Measurements from ENCODE around the gene ATP6AP2.

ATP6AP2 gene

GRCh38 chrX:40622479-40623138, 41.8 kb downstream of the ATP6AP2 start:
- no peak overlapping the region for H3K4me3 ChIP-seq (ENCODE audit: low read length)

DNA sequence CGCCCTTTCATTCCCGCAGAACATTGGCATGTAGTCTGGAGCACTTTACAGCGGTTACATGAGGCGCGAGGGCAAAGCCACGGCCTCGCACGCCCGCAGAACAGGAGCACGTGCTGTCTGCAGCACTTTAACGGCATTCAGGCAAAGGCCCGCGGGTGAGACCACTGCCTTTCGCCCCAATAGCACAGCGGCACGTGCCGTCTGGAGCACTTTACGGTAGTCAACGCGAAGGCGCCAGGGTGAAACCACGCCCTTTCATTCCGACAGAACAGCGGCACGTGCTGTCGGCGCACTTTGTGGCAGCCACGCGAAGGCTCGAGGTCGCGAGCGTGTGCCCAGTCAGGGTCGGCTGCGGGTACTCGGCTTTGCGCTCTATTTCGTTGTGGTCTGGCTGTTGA, 42.4 kb downstream of the ATP6AP2 start, which contains the start of gene MPC1L:
Gene MPC1L, plus strand, starts transcription at position 290 of the 398 bp plus-strand sequence. CDS start 138 bp downstream, outside the sequence.
- no peaks in the 10 kb centered on the region for H3K4me1 ChIP-seq (ENCODE audit: insufficient read depth, low read length)
- no peaks in the 10 kb centered on the region for H3K9me3 ChIP-seq (ENCODE audit: insufficient read depth, low read depth, low read length)
- no peaks in the 10 kb centered on the region for H3K27me3 ChIP-seq (ENCODE audit: insufficient read depth, low read length)
- H3K9ac ChIP-seq (ENCODE audit: low read depth, low read length) = no peak within 1 kb of the TSS
- H3K36me3 ChIP-seq (ENCODE audit: insufficient read depth, low read depth, low read length) = peaks cover 6% of the 10 kb centered on the region; the same call in 1 of the 2 replicates
- H3K27ac ChIP-seq (ENCODE audit: low read length) = no peak within 1 kb of the TSS
- H3K4me3 ChIP-seq (ENCODE audit: low read length) = no peak within 1 kb of the TSS

More at GRCh38 chrX:40622479-40623138, 41.8 kb downstream of the ATP6AP2 start:
- H3K9ac ChIP-seq (ENCODE audit: low read depth, low read length) = no peak overlapping the region
- no peaks in the 10 kb centered on the region for H3K9me3 ChIP-seq (ENCODE audit: insufficient read depth, low read depth, low read length)
- no peak overlapping the region for H3K27ac ChIP-seq (ENCODE audit: low read length)
- 0 out of 2 replicates have a peak, but pooled peaks cover 2% of the 10 kb centered on the region for H3K36me3 ChIP-seq (ENCODE audit: insufficient read depth, low read depth, low read length)
- H3K27me3 ChIP-seq (ENCODE audit: insufficient read depth, low read length) = no peaks in the 10 kb centered on the region
- H3K4me1 ChIP-seq (ENCODE audit: insufficient read depth, low read length) = no peaks in the 10 kb centered on the region

- Histone ChIP-seq H3K9me3 (ENCODE audit: insufficient read depth, low read depth, low read length) (no peaks in the 10 kb centered on the region), H3K36me3 (ENCODE audit: insufficient read depth, low read depth, low read length) (peaks cover 11% of the 10 kb centered on the region; the same call in 1 of the 2 replicates), H3K4me1 (ENCODE audit: insufficient read depth, low read length) (no peaks in the 10 kb centered on the region), H3K27ac (ENCODE audit: low read length) (no peak overlapping the region), H3K27me3 (ENCODE audit: insufficient read depth, low read length) (no peaks in the 10 kb centered on the region), H3K4me3 (ENCODE audit: low read length) (no peak overlapping the region), H3K9ac (ENCODE audit: low read depth, low read length) (no peak overlapping the region)
Measured at GRCh38 chrX:40623665-40624064, 42.9 kb downstream of the ATP6AP2 start.

- Histone ChIP-seq H3K36me3 (ENCODE audit: insufficient read depth, low read depth, low read length) (peaks cover 17% of the 10 kb centered on the region; the same call in 1 of the 2 replicates), H3K9ac (ENCODE audit: low read depth, low read length) (no peak overlapping the region), H3K4me3 (ENCODE audit: low read length) (no peak overlapping the region), H3K27ac (ENCODE audit: low read length) (no peak overlapping the region), H3K9me3 (ENCODE audit: insufficient read depth, low read depth, low read length) (no peaks in the 10 kb centered on the region), H3K27me3 (ENCODE audit: insufficient read depth, low read length) (no peaks in the 10 kb centered on the region), H3K4me1 (ENCODE audit: insufficient read depth, low read length) (no peaks in the 10 kb centered on the region)
Measured at GRCh38 chrX:40625294-40625693, 44.5 kb downstream of the ATP6AP2 start.

DNA sequence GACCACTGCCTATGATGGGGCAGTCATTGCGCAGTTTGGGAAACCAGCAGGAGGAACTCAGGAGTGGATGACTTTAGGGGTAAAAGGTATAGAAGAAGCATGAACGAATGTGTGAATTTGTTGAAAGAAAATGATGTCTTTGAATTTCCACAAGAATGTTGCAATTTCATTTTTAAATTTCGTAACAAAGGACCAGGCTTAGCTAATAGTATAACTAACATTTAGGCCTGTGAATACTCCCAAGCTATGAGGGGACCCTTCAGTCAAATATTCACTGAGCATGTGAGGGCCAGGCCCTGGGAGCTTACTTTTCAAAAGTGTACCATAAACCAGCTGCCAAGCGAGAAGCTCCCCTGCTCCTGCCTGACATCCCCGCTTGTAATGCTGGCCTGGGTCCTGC, 47.7 kb downstream of the ATP6AP2 start:
- H3K4me1 ChIP-seq (ENCODE audit: insufficient read depth, low read length) = no peaks in the 10 kb centered on the region
- no peak overlapping the region for H3K9ac ChIP-seq (ENCODE audit: low read depth, low read length)
- H3K36me3 ChIP-seq (ENCODE audit: insufficient read depth, low read depth, low read length) = peaks cover 34% of the 10 kb centered on the region; the same call in 1 of the 2 replicates
- no peak overlapping the region for H3K4me3 ChIP-seq (ENCODE audit: low read length)
- no peak overlapping the region for H3K27ac ChIP-seq (ENCODE audit: low read length)
- H3K9me3 ChIP-seq (ENCODE audit: insufficient read depth, low read depth, low read length) = no peaks in the 10 kb centered on the region
- no peaks in the 10 kb centered on the region for H3K27me3 ChIP-seq (ENCODE audit: insufficient read depth, low read length)

DNA sequence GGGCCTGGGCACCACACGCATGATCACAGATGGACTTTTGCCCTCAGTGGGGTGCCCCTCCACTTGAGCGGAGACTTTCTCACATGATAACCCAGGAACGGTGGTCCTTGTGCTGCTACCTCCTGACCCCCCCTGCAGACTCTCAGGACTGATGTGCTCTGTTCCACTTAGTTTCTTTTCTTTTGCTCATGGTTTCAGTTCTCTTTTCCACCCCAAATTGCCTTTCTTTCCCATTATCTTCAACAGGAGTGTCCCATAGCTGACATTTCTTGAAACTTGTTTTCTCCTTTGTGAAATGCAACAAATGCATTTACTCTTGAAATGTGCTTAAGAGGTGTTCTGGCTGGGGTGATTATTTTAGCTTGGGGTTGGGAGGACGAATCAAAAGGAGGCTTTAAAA, 51.4 kb downstream of the ATP6AP2 start:
- no peak overlapping the region for H3K9ac ChIP-seq (ENCODE audit: low read depth, low read length)
- H3K36me3 ChIP-seq (ENCODE audit: insufficient read depth, low read depth, low read length) = peaks cover 70% of the 10 kb centered on the region
- no peaks in the 10 kb centered on the region for H3K9me3 ChIP-seq (ENCODE audit: insufficient read depth, low read depth, low read length)
- H3K27ac ChIP-seq (ENCODE audit: low read length) = no peak overlapping the region
- no peaks in the 10 kb centered on the region for H3K27me3 ChIP-seq (ENCODE audit: insufficient read depth, low read length)
- H3K4me3 ChIP-seq (ENCODE audit: low read length) = no peak overlapping the region
- H3K4me1 ChIP-seq (ENCODE audit: insufficient read depth, low read length) = no peaks in the 10 kb centered on the region

- Histone ChIP-seq H3K4me3 (ENCODE audit: low read length) (no peak overlapping the region), H3K9me3 (ENCODE audit: insufficient read depth, low read depth, low read length) (no peaks in the 10 kb centered on the region), H3K4me1 (ENCODE audit: insufficient read depth, low read length) (no peaks in the 10 kb centered on the region), H3K9ac (ENCODE audit: low read depth, low read length) (no peak overlapping the region), H3K36me3 (ENCODE audit: insufficient read depth, low read depth, low read length) (peaks cover 71% of the 10 kb centered on the region), H3K27ac (ENCODE audit: low read length) (no peak overlapping the region), H3K27me3 (ENCODE audit: insufficient read depth, low read length) (no peaks in the 10 kb centered on the region)
Measured at GRCh38 chrX:40637687-40638086, 56.9 kb downstream of the ATP6AP2 start.

GRCh38 chrX:40644176-40644575, 63.4 kb downstream of the ATP6AP2 start:
- peaks cover 12% of the 10 kb centered on the region for H3K36me3 ChIP-seq (ENCODE audit: insufficient read depth, low read depth, low read length)
- H3K4me1 ChIP-seq (ENCODE audit: insufficient read depth, low read length) = no peaks in the 10 kb centered on the region
- H3K27ac ChIP-seq (ENCODE audit: low read length) = no peak overlapping the region
- H3K9ac ChIP-seq (ENCODE audit: low read depth, low read length) = no peak overlapping the region
- no peaks in the 10 kb centered on the region for H3K27me3 ChIP-seq (ENCODE audit: insufficient read depth, low read length)
- no peak overlapping the region for H3K4me3 ChIP-seq (ENCODE audit: low read length)
- H3K9me3 ChIP-seq (ENCODE audit: insufficient read depth, low read depth, low read length) = no peaks in the 10 kb centered on the region

DNA sequence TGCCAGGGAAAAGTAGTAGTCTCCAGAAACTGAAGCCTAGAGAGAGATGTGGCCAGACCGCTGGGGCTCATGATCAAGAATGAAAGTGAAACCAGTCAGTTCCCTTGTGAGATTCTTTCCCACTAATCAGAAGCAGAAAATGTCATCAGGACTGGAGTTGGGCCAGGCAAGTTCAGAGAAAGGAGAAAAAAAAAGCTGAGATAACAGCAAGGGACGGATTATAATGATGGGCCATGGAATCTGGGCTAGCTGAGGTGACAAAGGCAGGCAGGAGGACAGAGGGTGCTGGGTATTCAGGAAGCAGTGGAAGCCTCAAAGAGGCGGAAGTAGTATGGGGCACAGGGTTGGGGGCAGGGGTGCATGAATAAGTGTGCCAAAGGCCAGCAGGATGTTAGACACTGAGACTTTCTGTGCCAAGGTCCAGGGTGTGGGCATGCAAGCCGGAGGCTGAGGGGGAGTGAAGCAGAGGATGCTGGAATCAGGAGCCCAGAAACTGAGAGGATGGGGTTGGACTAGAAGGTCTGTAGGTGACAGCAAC, 64.1 kb downstream of the ATP6AP2 start:
- Histone ChIP-seq H3K27me3 (ENCODE audit: insufficient read depth, low read length) (no peaks in the 10 kb centered on the region), H3K9ac (ENCODE audit: low read depth, low read length) (no peak overlapping the region), H3K4me3 (ENCODE audit: low read length) (no peak overlapping the region), H3K4me1 (ENCODE audit: insufficient read depth, low read length) (no peaks in the 10 kb centered on the region), H3K27ac (ENCODE audit: low read length) (no peak overlapping the region), H3K9me3 (ENCODE audit: insufficient read depth, low read depth, low read length) (no peaks in the 10 kb centered on the region), H3K36me3 (ENCODE audit: insufficient read depth, low read depth, low read length) (peaks cover 11% of the 10 kb centered on the region)

GRCh38 chrX:40646489-40647306, 65.9 kb downstream of the ATP6AP2 start:
- peaks cover 25% of the 10 kb centered on the region for H3K36me3 ChIP-seq (ENCODE audit: insufficient read depth, low read depth, low read length)
- H3K27ac ChIP-seq (ENCODE audit: low read length) = no peak overlapping the region
- H3K4me3 ChIP-seq (ENCODE audit: low read length) = peak overlapping the region; percentile 76
- peak overlapping the region; percentile 76 for H3K9ac ChIP-seq (ENCODE audit: low read depth, low read length)
- no peaks in the 10 kb centered on the region for H3K27me3 ChIP-seq (ENCODE audit: insufficient read depth, low read length)
- H3K4me1 ChIP-seq (ENCODE audit: insufficient read depth, low read length) = no peaks in the 10 kb centered on the region
- H3K9me3 ChIP-seq (ENCODE audit: insufficient read depth, low read depth, low read length) = no peaks in the 10 kb centered on the region

DNA sequence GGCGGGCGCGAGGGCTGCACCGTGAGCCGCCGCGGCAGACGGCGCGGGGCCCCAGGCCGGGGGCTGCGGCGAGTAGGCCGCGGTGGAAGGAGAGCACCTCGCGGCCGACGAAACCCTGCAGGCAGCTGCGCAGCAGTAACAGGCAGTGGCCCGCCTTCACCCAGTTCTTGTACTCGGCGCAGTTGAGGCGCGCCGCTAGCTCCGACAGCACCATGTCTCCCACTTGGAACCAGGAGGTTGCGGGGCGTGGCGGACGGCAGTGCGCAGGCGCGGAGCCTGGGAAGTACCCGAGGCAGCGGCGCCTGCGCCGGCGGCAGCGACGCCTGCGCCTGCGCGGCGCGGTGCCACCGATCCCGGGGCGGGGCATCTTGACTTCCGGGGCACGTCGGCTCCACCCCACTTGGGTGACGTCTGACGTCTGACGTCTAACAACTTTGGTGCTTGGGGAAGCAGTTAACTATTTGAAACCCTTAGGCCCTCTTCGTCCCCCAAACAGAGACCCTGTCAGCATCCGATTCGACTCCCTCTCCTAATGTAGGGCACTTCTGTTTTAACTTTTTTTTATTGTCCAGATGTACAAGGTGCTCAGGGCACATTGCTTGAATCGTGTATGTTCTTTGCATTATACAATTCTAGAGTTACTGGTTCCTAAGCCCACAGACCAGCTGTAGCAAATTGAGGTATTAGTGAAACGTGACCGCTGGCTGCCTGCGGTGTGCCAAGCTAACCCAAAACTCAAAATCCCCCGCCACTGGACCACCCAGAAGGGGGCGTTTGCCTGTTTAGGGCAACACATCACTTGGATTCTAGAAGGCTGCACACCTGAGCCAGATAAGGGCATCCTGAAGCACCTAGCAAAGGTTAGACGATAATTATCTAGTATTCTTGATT, 66.8 kb downstream of the ATP6AP2 start, which contains the start of gene CXorf38:
Gene CXorf38, minus strand, starts transcription at position 255 of the 891 bp plus-strand sequence. Its CDS starts 41 bp downstream, at position 214.
- no peaks in the 10 kb centered on the region for H3K9me3 ChIP-seq (ENCODE audit: insufficient read depth, low read depth, low read length)
- peak within 1 kb of the TSS; percentile 76 for H3K4me3 ChIP-seq (ENCODE audit: low read length)
- H3K4me1 ChIP-seq (ENCODE audit: insufficient read depth, low read length) = no peaks in the 10 kb centered on the region
- peaks cover 33% of the 10 kb centered on the region for H3K36me3 ChIP-seq (ENCODE audit: insufficient read depth, low read depth, low read length)
- no peaks in the 10 kb centered on the region for H3K27me3 ChIP-seq (ENCODE audit: insufficient read depth, low read length)
- H3K27ac ChIP-seq (ENCODE audit: low read length) = no peak within 1 kb of the TSS
- peak within 1 kb of the TSS; percentile 76 for H3K9ac ChIP-seq (ENCODE audit: low read depth, low read length)

Data from iPS-20b (cell line).